ENCODE data around the gene OS9. TPM values are rescaled to one million over a fixed set of nuclear protein-coding genes. Genes with fewer than 3 reads are reported as not detected.

Gene OS9
- total and polyA plus RNA-seq, 9 of the 15 experiments (the other 6 are each of a cell fraction or from before 2014, with no cell fraction given), result 4.6 to 105 (median 89.5) TPM

DNA sequence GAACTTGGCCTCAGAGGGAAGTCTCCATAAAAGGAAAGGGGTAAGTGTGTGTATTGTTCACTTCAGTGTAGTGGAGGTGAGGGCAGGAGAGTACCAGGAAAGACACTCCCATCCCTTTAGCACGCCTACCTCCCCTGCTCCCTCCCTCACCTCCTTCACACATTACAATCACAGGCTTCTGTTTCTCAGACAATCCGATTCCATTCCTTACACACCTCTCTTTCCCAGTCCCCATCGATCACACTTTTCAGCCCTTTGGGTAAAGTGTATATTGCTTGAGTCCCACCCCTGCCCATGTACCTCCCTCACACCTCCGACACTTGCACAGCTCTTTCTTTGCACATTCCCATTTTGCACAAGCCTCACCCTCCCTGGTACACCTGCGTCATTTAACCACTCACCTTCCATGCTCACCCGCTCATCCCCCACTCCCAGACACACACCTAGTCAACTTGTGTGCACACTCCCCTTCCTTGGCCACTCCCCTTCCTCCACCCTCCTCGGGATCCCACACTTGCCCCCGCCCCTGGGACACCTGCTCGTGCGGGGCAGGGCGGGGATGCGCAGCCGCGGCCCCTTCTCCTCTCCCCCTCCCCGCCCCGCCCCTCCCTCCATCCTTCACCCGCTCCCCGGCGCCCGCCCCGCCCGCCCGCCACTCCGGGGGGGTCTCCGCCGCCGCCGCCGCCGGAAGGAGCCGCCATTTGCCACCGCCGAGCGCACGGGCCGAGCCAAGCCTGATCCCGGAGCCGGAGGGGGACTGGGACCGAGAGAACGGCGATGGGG is 60.7 kb downstream of the OS9 start, which contains the start of gene MARCHF9 (continued):
- TF ChIP-seq, protein P1, sequence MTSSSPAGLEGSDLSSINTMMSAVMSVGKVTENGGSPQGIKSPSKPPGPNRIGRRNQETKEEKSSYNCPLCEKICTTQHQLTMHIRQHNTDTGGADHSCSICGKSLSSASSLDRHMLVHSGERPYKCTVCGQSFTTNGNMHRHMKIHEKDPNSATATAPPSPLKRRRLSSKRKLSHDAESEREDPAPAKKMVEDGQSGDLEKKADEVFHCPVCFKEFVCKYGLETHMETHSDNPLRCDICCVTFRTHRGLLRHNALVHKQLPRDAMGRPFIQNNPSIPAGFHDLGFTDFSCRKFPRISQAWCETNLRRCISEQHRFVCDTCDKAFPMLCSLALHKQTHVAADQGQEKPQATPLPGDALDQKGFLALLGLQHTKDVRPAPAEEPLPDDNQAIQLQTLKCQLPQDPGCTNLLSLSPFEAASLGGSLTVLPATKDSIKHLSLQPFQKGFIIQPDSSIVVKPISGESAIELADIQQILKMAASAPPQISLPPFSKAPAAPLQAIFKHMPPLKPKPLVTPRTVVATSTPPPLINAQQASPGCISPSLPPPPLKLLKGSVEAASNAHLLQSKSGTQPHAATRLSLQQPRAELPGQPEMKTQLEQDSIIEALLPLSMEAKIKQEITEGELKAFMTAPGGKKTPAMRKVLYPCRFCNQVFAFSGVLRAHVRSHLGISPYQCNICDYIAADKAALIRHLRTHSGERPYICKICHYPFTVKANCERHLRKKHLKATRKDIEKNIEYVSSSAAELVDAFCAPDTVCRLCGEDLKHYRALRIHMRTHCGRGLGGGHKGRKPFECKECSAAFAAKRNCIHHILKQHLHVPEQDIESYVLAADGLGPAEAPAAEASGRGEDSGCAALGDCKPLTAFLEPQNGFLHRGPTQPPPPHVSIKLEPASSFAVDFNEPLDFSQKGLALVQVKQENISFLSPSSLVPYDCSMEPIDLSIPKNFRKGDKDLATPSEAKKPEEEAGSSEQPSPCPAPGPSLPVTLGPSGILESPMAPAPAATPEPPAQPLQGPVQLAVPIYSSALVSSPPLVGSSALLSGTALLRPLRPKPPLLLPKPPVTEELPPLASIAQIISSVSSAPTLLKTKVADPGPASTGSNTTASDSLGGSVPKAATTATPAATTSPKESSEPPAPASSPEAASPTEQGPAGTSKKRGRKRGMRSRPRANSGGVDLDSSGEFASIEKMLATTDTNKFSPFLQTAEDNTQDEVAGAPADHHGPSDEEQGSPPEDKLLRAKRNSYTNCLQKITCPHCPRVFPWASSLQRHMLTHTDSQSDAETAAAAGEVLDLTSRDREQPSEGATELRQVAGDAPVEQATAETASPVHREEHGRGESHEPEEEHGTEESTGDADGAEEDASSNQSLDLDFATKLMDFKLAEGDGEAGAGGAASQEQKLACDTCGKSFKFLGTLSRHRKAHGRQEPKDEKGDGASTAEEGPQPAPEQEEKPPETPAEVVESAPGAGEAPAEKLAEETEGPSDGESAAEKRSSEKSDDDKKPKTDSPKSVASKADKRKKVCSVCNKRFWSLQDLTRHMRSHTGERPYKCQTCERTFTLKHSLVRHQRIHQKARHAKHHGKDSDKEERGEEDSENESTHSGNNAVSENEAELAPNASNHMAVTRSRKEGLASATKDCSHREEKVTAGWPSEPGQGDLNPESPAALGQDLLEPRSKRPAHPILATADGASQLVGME (CRISPR knock-in tag; IDR thresholded peaks at IDR 0.05), result no peak
- no peak for TF ChIP-seq RB1 (IDR thresholded peaks at IDR 0.05; ENCODE audit: low read depth)
- no peak for TF ChIP-seq PPARD (CRISPR knock-in tag; IDR thresholded peaks at IDR 0.05)
- TF ChIP-seq SP1 (CRISPR knock-in tag; IDR thresholded peaks at IDR 0.05), result no peak; the same call in 1 of the 2 replicates
- peak; percentile 72; the same call in 1 of the 2 replicates for TF ChIP-seq OTX1 (CRISPR knock-in tag; IDR thresholded peaks at IDR 0.05)
- TF ChIP-seq TCF7 (IDR thresholded peaks at IDR 0.05; ENCODE audit: borderline replicate concordance), result no peak
- TF ChIP-seq, protein P2, sequence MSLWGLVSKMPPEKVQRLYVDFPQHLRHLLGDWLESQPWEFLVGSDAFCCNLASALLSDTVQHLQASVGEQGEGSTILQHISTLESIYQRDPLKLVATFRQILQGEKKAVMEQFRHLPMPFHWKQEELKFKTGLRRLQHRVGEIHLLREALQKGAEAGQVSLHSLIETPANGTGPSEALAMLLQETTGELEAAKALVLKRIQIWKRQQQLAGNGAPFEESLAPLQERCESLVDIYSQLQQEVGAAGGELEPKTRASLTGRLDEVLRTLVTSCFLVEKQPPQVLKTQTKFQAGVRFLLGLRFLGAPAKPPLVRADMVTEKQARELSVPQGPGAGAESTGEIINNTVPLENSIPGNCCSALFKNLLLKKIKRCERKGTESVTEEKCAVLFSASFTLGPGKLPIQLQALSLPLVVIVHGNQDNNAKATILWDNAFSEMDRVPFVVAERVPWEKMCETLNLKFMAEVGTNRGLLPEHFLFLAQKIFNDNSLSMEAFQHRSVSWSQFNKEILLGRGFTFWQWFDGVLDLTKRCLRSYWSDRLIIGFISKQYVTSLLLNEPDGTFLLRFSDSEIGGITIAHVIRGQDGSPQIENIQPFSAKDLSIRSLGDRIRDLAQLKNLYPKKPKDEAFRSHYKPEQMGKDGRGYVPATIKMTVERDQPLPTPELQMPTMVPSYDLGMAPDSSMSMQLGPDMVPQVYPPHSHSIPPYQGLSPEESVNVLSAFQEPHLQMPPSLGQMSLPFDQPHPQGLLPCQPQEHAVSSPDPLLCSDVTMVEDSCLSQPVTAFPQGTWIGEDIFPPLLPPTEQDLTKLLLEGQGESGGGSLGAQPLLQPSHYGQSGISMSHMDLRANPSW (CRISPR knock-in tag; IDR thresholded peaks at IDR 0.05), result no peak
- 0 out of 2 replicates have a peak, but pooled peaks have one; percentile 46 for TF ChIP-seq ZBED1 (IDR thresholded peaks at IDR 0.05)
- no peak for TF ChIP-seq FOXP1 (CRISPR knock-in tag; IDR thresholded peaks at IDR 0.05)
- no peak for TF ChIP-seq FIP1L1 (IDR thresholded peaks at IDR 0.05; ENCODE audit: low read depth, low read length, poor library complexity, severe bottlenecking)
- TF ChIP-seq SLC30A9 (CRISPR knock-in tag; IDR thresholded peaks at IDR 0.05), result no peak
- no peak for TF ChIP-seq ZNF695 (CRISPR knock-in tag; IDR thresholded peaks at IDR 0.05)
- TF ChIP-seq, protein P3, sequence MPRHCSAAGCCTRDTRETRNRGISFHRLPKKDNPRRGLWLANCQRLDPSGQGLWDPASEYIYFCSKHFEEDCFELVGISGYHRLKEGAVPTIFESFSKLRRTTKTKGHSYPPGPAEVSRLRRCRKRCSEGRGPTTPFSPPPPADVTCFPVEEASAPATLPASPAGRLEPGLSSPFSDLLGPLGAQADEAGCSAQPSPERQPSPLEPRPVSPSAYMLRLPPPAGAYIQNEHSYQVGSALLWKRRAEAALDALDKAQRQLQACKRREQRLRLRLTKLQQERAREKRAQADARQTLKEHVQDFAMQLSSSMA (CRISPR knock-in tag; IDR thresholded peaks at IDR 0.05), result no peak
- no peak for TF ChIP-seq ZC3H4 (CRISPR knock-in tag; IDR thresholded peaks at IDR 0.05; ENCODE audit: borderline replicate concordance)
- TF ChIP-seq, protein P4, sequence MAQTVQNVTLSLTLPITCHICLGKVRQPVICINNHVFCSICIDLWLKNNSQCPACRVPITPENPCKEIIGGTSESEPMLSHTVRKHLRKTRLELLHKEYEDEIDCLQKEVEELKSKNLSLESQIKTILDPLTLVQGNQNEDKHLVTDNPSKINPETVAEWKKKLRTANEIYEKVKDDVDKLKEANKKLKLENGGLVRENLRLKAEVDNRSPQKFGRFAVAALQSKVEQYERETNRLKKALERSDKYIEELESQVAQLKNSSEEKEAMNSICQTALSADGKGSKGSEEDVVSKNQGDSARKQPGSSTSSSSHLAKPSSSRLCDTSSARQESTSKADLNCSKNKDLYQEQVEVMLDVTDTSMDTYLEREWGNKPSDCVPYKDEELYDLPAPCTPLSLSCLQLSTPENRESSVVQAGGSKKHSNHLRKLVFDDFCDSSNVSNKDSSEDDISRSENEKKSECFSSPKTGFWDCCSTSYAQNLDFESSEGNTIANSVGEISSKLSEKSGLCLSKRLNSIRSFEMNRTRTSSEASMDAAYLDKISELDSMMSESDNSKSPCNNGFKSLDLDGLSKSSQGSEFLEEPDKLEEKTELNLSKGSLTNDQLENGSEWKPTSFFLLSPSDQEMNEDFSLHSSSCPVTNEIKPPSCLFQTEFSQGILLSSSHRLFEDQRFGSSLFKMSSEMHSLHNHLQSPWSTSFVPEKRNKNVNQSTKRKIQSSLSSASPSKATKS (CRISPR knock-in tag; IDR thresholded peaks at IDR 0.05), result no peak
- no peak for TF ChIP-seq CEBPG (CRISPR knock-in tag; IDR thresholded peaks at IDR 0.05)
- TF ChIP-seq CEBPG (tag; conservative IDR thresholded peaks at IDR 0.05 in 1 of 2, IDR thresholded peaks at IDR 0.05 in 1 of 2), result no peak
